ENCODE data around the gene NPLOC4.
A peak's percentile ranks its signal among the peaks of the same experiment; 100 is the strongest.

The NPLOC4 gene

GRCh38 chr17:81582749-81583148, 54.2 kb downstream of the NPLOC4 start:
- DNase-seq: no peak

GRCh38 chr17:81582341-81582740, 54.6 kb downstream of the NPLOC4 start:
- no peak for DNase-seq

- no peak for DNase-seq
Measured at GRCh38 chr17:81581758-81582157, 55.2 kb downstream of the NPLOC4 start.

- DNase-seq: no peak
Measured at GRCh38 chr17:81580481-81580880, 56.4 kb downstream of the NPLOC4 start.

- no peak for DNase-seq
Measured at GRCh38 chr17:81579821-81580321, 57.0 kb downstream of the NPLOC4 start.

- DNase-seq: no peak
Measured at GRCh38 chr17:81579298-81579697, 57.6 kb downstream of the NPLOC4 start.

- no peak for DNase-seq
Measured at GRCh38 chr17:81578561-81579225, 58.2 kb downstream of the NPLOC4 start.

GRCh38 chr17:81578038-81578441, 58.9 kb downstream of the NPLOC4 start:
- no peak for DNase-seq

GRCh38 chr17:81577278-81578000, 59.5 kb downstream of the NPLOC4 start:
- DNase-seq: no peak

- no peak for DNase-seq
Measured at GRCh38 chr17:81576621-81577277, 60.2 kb downstream of the NPLOC4 start.

GRCh38 chr17:81575836-81576235, 61.1 kb downstream of the NPLOC4 start:
- no peak for DNase-seq

GRCh38 chr17:81574643-81574956, 62.3 kb downstream of the NPLOC4 start:
- DNase-seq: no peak

GRCh38 chr17:81573794-81574642, 62.9 kb downstream of the NPLOC4 start:
- DNase-seq: no peak

- no peak for DNase-seq
Measured at GRCh38 chr17:81572563-81573168, 64.2 kb downstream of the NPLOC4 start.

- DNase-seq: no peak
Measured at GRCh38 chr17:81570964-81571363, 65.9 kb downstream of the NPLOC4 start.

- no peak for DNase-seq
Measured at GRCh38 chr17:81569986-81570514, 66.9 kb downstream of the NPLOC4 start.

- no peak for DNase-seq
Measured at GRCh38 chr17:81568416-81568815, 68.5 kb downstream of the NPLOC4 start.

GRCh38 chr17:81567191-81567590, 69.7 kb downstream of the NPLOC4 start:
- DNase-seq: no peak

- peak; percentile 84 for DNase-seq
Measured at GRCh38 chr17:81566461-81567126, 70.3 kb downstream of the NPLOC4 start.

- DNase-seq: no peak
Measured at GRCh38 chr17:81565231-81565630, 71.7 kb downstream of the NPLOC4 start.

- DNase-seq: no peak
Measured at GRCh38 chr17:81564778-81565177, 72.1 kb downstream of the NPLOC4 start.

Data from NCI-H1092 (cell line).